Thyroid gland (tissue), 4 donors: ENCODE data around the gene EPHA5. TPM values are rescaled to one million over a fixed set of nuclear protein-coding genes. Genes with fewer than 3 reads are reported as not detected.

ENCODE experiments used
- DNase-seq, 2 donors: peaks; one replicate each; pipeline ENCODE4 v3.0.0-alpha.2; 2019
- H3K27ac ChIP-seq, 3 donors: fragments of 200-600 bp; sonication (generic); 1 replicate in 2 of 3; 2 replicates in 1 of 3; pipeline ENCODE4 v1.5.1; 2016 to 2019; ENCODE audit warnings: mild to moderate bottlenecking in 1 of 3, moderate library complexity in 1 of 3
- H3K27me3 ChIP-seq: fragments of 200-600 bp; sonication (generic); one replicate; pipeline ENCODE4 v1.5.1; 2019
- H3K36me3 ChIP-seq, 2 donors: fragments of 200-600 bp; sonication (generic); one replicate each; pipeline ENCODE4 v1.5.1; 2016 to 2019
- H3K4me1 ChIP-seq, 2 donors: fragments of 200-600 bp; sonication (generic); one replicate each; pipeline ENCODE4 v1.5.1; 2017 to 2019
- H3K4me3 ChIP-seq, 3 donors: fragments of 200-600 bp; sonication (generic); replicated peaks in 1 of 3; 1 replicate in 2 of 3; 2 replicates in 1 of 3; pipeline ENCODE4 v1.5.1; 2016; ENCODE audit warnings: mild to moderate bottlenecking in 1 of 3
- H3K9me3 ChIP-seq: fragments of 200-600 bp; sonication (generic); one replicate; pipeline ENCODE4 v1.5.1; 2017
- CTCF ChIP-seq, 6 experiments: fragments of 200-600 bp in 3 of 6; fragments of 450-650 bp in 3 of 6; sonication (generic) in 3 of 6; IDR thresholded peaks; one replicate each; pipeline ENCODE4 v1.5.1; 2016 to 2019; ENCODE audit warnings: antibody characterized with exemption in 6 of 6, mild to moderate bottlenecking in 2 of 6, inconsistent platforms in 1 of 6, moderate library complexity in 1 of 6
- POLR2A ChIP-seq, 2 donors: fragments of 450-650 bp; IDR thresholded peaks; one replicate each; pipeline ENCODE4 v1.6.1; 2017; ENCODE audit warnings: antibody characterized with exemption in 2 of 2, mild to moderate bottlenecking in 2 of 2, moderate library complexity in 1 of 2
- WGBS, 2 donors: methylation state at CpG; one replicate each; pipeline ENCODE4 v1.1.5; 2017; 5-methylcytosine and 5-hydroxymethylcytosine counted together
- intact Hi-C: fragments of 100-400 bp; cut with DNase I; formaldehyde crosslinking; loops from one replicate; pipeline ENCODE4 v1.15.1; 2023
- total RNA-seq, 4 donors: library from RNA; depleted of rRNA; stranded (reverse); fragments of >200 nt; gene quantifications; one replicate each; pipeline ENCODE4 v1.2.3, GENCODE V29; 2016

EPHA5 gene
- total RNA-seq, 4 donors from 2014 or later: 1.5 to 5.4 (median 4.7) TPM

GRCh38 chr4:65670020-65670330, 314 bp downstream of the EPHA5 start:
- peaks cover 0 to 23% of the 10 kb centered on the region in 2 donors for H3K4me1 ChIP-seq
- no peak for TF ChIP-seq POLR2A (IDR thresholded peaks at IDR 0.05)
- TF ChIP-seq CTCF (IDR thresholded peaks at IDR 0.05): peak in 1 of 6 experiments; percentile 19
- whole genome bisulfite sequencing, 2 donors: 2% methylated on average over 6 of the region's 6 CpGs
- H3K27me3 ChIP-seq: no peaks in the 10 kb centered on the region
- no peak for DNase-seq
- no peaks in the 10 kb centered on the region for H3K36me3 ChIP-seq
- H3K27ac ChIP-seq: peak overlapping the region; percentile 41 to 53 (median 50)
- H3K4me3 ChIP-seq: peak overlapping the region in 2 of 3 donors; percentile 44 to 47
- intact Hi-C loops: no loop called here
- H3K9me3 ChIP-seq: no peaks in the 10 kb centered on the region

DNA sequence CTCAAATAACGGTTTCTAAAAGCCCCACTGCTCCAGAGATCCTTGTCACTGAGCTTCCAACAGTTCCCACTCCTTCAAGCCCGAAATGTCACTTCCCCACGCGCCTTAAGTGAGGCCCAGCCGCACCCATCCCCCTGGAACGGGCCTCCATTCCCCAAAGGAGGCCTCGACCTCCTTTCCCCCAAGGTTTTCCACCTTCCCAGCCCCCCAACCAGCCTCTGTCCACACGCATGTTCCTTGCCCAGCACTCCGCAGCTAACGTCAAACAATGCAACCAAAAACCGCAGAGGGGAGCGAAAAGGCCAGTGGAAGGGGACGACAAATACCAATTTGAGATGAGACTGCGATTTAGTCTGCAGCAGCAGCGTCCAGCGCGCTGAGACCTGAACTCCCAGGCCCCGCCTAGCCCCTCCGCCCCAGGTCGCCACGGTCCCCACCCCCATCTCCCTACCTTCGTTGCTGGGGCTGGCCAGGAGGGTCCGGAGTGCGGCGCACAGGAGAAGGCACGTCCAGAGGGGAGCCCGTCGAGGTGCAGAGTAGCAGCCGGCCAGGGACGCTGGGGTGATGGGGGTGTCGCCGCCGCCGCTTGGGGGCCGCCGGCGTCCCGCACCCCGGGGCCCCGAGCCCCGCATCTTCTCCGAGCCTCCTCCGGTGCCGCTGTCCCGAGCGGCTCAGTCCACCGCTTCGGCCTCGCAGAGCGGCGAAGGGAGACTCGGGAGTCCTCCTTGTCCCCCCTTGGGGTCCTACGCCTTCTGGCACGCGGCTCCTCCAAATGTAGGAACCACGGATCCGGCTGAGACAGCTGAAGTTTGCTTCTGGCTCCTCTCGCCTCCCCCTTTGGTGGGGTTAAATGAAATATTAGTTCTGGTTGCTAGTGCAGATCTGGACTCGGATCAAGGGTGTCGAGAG, 924 bp downstream of the EPHA5 start:
- Histone ChIP-seq H3K9me3 (no peaks in the 10 kb centered on the region), H3K4me3 (peak overlapping the region; percentile 24 to 47 (median 44)), H3K4me1 (peaks cover 0 to 23% of the 10 kb centered on the region in 2 donors), H3K27me3 (no peaks in the 10 kb centered on the region), H3K27ac (peak overlapping the region; percentile 41 to 53 (median 50)), H3K36me3 (no peaks in the 10 kb centered on the region)
- DNase-seq: peak; percentile 35 to 43
- intact Hi-C loops: no loop called here
- WGBS, 2 donors: 1 to 2% methylated on average over 42 to 43 of the region's 60 CpGs
- no peak for TF ChIP-seq CTCF (IDR thresholded peaks at IDR 0.05)
- TF ChIP-seq POLR2A (IDR thresholded peaks at IDR 0.05): no peak

DNA sequence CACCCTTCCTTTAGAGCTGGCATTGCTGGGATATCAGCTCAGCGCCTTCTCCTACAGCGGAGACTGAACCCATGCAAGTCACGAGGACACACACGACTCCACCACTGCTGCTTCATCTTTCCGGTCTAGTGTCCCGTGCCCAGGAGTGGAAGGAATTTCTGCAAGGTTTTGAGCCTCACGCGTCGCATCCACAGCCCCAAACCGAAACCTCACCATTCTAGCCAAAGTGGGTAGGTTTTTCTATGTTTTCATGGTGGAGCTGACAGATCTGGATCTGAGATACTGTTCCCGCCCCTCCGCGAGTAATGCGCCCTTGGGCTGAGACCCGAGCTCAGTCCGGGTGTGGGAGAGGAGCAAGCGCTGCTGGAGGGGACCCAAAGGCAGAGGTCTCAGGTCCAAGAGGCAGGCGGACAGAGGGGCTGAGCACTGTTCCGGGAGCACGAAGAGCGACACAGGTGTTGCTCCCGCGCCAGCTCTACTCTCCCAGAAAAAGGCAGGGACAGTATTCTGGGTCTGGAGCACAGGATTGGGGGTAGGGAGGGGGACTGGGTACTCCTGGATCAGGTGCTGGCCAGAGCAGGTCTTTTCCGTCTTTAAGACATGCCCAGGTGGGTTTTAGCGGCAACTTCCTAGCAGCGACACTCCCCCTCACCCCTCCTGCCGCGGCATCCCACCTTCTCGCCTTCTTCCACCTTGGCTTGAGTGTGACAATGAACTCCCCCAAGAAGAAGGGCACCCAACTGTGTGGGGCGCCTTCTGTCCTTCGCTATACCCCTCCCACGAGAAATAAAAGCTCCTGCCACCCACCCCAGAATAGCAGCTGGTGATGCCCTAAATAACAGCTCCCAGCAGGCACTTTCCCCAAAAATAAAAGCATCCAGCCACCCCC, 1.8 kb downstream of the EPHA5 start:
- intact Hi-C loops: no loop called here
- Histone ChIP-seq H3K9me3 (no peaks in the 10 kb centered on the region), H3K27me3 (no peaks in the 10 kb centered on the region), H3K27ac (peak overlapping the region in 1 of 3 donors; percentile 53), H3K36me3 (no peaks in the 10 kb centered on the region), H3K4me3 (peak overlapping the region; percentile 24 to 80 (median 47)), H3K4me1 (peaks cover 0 to 23% of the 10 kb centered on the region in 2 donors)
- WGBS, 2 donors: 4 to 6% methylated on average over 24 to 29 of the region's 32 CpGs
- DNase-seq: peak; percentile 58 to 68
- TF ChIP-seq CTCF (IDR thresholded peaks at IDR 0.05): no peak
- peak in 1 of 2 donors; percentile 35 for TF ChIP-seq POLR2A (IDR thresholded peaks at IDR 0.05)

- H3K27me3 ChIP-seq: no peaks in the 10 kb centered on the region
- TF ChIP-seq CTCF (IDR thresholded peaks at IDR 0.05): no peak
- TF ChIP-seq POLR2A (IDR thresholded peaks at IDR 0.05): no peak
- H3K4me3 ChIP-seq: peak overlapping the region in 1 of 3 donors; percentile 80
- no peak for DNase-seq
- peaks cover 0 to 23% of the 10 kb centered on the region in 2 donors for H3K4me1 ChIP-seq
- intact Hi-C loops: no loop called here
- 34 to 36% methylated on average over 10 of the region's 10 CpGs for WGBS, 2 donors
- H3K27ac ChIP-seq: no peak overlapping the region
- no peaks in the 10 kb centered on the region for H3K36me3 ChIP-seq
- H3K9me3 ChIP-seq: no peaks in the 10 kb centered on the region
Observed at GRCh38 chr4:65667506-65668041, 2.7 kb downstream of the EPHA5 start.
